Measurements from ENCODE around the gene RNF145. TPM values are rescaled to one million over a fixed set of nuclear protein-coding genes. Genes with fewer than 3 reads are reported as not detected.

RNF145 gene
- total and polyA plus RNA-seq, 10 of the 15 experiments (the other 5 are each of a cell fraction or from before 2014, with no cell fraction given) = 9.7 to 58.1 (median 38.2) TPM

DNA sequence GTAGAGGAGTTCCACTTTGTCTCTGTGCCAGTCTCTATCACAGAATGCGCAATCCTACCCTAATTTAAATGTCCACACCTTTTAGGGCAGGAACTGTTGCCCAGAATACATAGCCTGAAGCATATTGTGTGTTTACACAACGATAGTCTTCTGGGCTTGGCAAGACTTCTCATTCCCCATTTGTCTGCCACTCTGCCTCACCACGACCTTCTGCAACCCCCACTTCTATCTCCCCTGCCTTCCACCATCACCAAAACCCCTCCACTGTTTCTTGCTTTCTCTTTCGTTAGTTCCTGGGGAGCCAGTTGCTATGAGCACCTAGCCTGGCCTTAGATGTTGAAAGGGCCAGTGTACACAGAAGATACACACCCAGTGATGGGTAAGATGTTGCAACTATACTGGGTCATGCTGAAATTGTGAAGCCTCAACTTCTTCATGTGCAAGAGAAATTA lies 883 bp upstream of the RNF145 start:
- ChIA-PET SMC1A (ENCODE audit: uncharacterized antibody, unreplicated experiment) (interaction anchor here (0.9 to 1.5 kb wide), 3 partner anchors 26 to 63 kb away, joined by 3 to 6 read pairs (median 4); no protein-coding TSS in a partner anchor), CTCF (no interaction called here), POLR2A (no interaction called here), RAD21 (ENCODE audit: unreplicated experiment) (no interaction called here)
- TF ChIP-seq NR2C1 (IDR thresholded peaks at IDR 0.05) (no peak), IKZF1 (conservative IDR thresholded peaks at IDR 0.05) (no peak), ETV6 (conservative IDR thresholded peaks at IDR 0.05 in 1 of 2, IDR thresholded peaks at IDR 0.05 in 1 of 2; ENCODE audit: borderline replicate concordance in 1 of 2, low read depth in 1 of 2) (no peak), BCL11A (IDR thresholded peaks at IDR 0.05; ENCODE audit: low read depth, low read length) (no peak), EZH2 (IDR thresholded peaks at IDR 0.05; ENCODE audit: borderline replicate concordance, control insufficient read depth, low read depth, low read length) (no peak), ESRRA (IDR thresholded peaks at IDR 0.05; ENCODE audit: low read length) (no peak), RCOR1 (conservative IDR thresholded peaks at IDR 0.05; ENCODE audit: low read depth, low read length) (no peak), CUX1 (IDR thresholded peaks at IDR 0.05; ENCODE audit: insufficient replicate concordance, low read depth, low read length) (no peak), RB1 (IDR thresholded peaks at IDR 0.05; ENCODE audit: borderline replicate concordance) (no peak), ZSCAN29 (IDR thresholded peaks at IDR 0.05) (no peak)
- TF ChIP-seq, protein P1, sequence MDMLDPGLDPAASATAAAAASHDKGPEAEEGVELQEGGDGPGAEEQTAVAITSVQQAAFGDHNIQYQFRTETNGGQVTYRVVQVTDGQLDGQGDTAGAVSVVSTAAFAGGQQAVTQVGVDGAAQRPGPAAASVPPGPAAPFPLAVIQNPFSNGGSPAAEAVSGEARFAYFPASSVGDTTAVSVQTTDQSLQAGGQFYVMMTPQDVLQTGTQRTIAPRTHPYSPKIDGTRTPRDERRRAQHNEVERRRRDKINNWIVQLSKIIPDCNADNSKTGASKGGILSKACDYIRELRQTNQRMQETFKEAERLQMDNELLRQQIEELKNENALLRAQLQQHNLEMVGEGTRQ (IDR thresholded peaks at IDR 0.05; ENCODE audit: borderline replicate concordance, low read depth, low read length) = no peak
- intact Hi-C loops (cut with micrococcal nuclease; ENCODE audit: unreplicated experiment) (no loop called here), in situ Hi-C loops (cut with MboI) (no loop called here)
- WGBS (ENCODE audit: insufficient coverage, insufficient replicate concordance, low lambda C conversion rate, missing lambda C conversion rate) = 32% methylated on average over 4 of the region's 4 CpGs
- Histone ChIP-seq H3K27me3 (replicated peaks in 1 of 2; ENCODE audit: control insufficient read depth in 2 of 2, insufficient read depth in 2 of 2, low read length in 1 of 2) (no peaks in the 10 kb centered on the region), H3K4me2 (ENCODE audit: control insufficient read depth, insufficient read depth) (peak overlapping the region; percentile 96), H3K4me3 (peak overlapping the region; percentile 66; the same call in 1 of the 2 replicates), H2AFZ (ENCODE audit: control insufficient read depth, low read depth, low read length) (peak overlapping the region; percentile 96), H3K79me2 (ENCODE audit: control insufficient read depth, insufficient read depth, low read length) (peaks cover 48% of the 10 kb centered on the region), H3K4me1 (ENCODE audit: control insufficient read depth, insufficient read depth, low read length) (peaks cover 9% of the 10 kb centered on the region), H4K20me1 (ENCODE audit: control insufficient read depth, insufficient read depth) (no peaks in the 10 kb centered on the region), H3K36me3 (ENCODE audit: control insufficient read depth in 2 of 2, insufficient read depth in 2 of 2, low read length in 1 of 2) (no peaks in the 10 kb centered on the region), H3K9me3 (replicated peaks; ENCODE audit: control insufficient read depth, insufficient read depth, low read length) (no peaks in the 10 kb centered on the region), H3K9ac (ENCODE audit: control insufficient read depth, insufficient read depth, low read length) (peak overlapping the region; percentile 67), H3K27ac (ENCODE audit: control insufficient read depth, insufficient read depth) (0 out of 2 replicates have a peak overlapping the region, but pooled peaks have one; percentile 53)
- BruUV-seq (replicated peaks) = no TSS peak
- ATAC-seq (no peak), DNase-seq (ENCODE audit: low read depth, low spot score) (no peak), FAIRE-seq (peak; percentile 38)
